PC-9 (cell line): ENCODE measurements around the gene EFCAB9.

Source experiments
- EZH2 ChIP-seq: fragments of 200-600 bp; sonication (generic); IDR thresholded peaks from 2 replicates; pipeline ENCODE4 v1.8.0; 2017; ENCODE audit warnings: antibody characterized with exemption, low read depth
- TF ChIP-seq, protein P1 (sequence below): fragments of 200-600 bp; sonication (generic); conservative IDR thresholded peaks from 2 replicates; pipeline ENCODE4 v1.6.1; 2017; ENCODE audit warnings: mixed run types, antibody characterized with exemption, mild to moderate bottlenecking, moderate library complexity

DNA sequence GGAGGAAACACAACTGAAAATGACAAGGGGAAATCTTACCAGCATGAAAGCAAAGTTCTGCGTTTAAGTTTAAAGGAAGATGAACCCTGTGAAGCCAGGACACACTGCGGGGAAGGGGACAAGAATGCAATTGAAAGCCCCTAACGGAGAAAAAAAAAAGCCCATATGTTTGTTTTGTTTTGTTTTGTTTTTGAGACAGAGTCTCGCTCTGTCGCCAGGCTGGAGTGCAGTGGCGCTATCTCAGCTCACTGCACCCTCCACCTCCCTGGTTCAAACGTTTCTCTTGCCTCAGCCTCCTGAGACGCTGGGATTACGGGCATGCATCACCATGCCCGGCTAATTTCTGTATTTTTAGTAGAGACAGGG is 8.9 kb upstream of the EFCAB9 start:
- TF ChIP-seq, protein P1, sequence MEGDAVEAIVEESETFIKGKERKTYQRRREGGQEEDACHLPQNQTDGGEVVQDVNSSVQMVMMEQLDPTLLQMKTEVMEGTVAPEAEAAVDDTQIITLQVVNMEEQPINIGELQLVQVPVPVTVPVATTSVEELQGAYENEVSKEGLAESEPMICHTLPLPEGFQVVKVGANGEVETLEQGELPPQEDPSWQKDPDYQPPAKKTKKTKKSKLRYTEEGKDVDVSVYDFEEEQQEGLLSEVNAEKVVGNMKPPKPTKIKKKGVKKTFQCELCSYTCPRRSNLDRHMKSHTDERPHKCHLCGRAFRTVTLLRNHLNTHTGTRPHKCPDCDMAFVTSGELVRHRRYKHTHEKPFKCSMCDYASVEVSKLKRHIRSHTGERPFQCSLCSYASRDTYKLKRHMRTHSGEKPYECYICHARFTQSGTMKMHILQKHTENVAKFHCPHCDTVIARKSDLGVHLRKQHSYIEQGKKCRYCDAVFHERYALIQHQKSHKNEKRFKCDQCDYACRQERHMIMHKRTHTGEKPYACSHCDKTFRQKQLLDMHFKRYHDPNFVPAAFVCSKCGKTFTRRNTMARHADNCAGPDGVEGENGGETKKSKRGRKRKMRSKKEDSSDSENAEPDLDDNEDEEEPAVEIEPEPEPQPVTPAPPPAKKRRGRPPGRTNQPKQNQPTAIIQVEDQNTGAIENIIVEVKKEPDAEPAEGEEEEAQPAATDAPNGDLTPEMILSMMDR: no peak
- TF ChIP-seq EZH2: no peak
